Fibroblast of skin of left biceps (primary cell): Measurements from ENCODE around the gene TINAGL1.

Experiments
- DNase-seq, 2 experiments: peaks; one replicate each; pipeline ENCODE4 v3.0.0-alpha.2; 2013; ENCODE audit warnings: low read depth in 2 of 2

The TINAGL1 gene

DNA sequence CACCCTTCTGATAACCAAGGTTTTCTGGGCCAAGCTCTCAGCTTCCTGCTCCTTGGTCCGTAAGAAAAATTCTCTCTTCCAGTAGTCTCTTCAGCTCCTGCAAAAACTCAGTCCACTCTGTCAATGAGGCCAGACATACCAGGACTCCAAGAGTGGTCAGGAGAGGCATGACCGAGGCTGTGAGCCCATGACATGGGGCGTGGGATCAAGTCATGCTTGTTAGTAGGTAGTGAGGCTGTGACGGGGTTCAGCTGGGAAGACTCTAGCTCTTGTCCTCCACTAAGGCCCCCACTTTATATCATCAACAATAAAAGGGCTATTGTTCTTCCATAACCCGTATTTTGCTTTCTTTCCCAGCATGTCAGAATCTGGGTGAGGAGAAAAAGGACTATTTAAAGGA is 31.0 kb downstream of the TINAGL1 start:
- no peak for DNase-seq

DNA sequence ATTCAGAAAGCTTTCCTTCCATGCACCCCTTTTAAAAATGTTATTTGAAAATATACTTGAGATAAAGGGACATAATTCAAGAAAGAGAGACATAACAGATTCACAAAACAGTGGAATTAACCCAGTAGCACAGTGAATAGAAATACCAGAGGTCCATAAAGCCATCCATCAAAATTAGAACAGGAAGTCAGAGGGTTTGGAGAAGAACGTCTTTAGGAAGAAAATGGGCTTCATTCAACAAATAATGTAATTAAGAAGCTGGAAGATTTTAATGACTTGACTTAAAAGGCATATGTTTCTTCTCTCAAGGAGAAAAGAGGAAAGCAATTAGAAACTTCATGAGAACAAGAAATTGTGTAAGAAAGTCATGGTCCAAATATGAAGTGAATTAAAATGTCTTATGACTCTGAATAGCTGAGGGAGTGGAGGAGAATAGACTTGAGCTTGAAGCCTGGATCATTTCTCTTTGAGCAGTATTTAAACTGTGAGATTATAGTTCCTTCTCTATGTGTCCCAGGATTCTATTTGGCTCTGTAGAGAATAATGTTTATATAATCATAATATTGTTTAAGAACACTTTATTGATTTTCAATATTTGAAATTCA is 33.3 kb downstream of the TINAGL1 start:
- DNase-seq = no peak

DNA sequence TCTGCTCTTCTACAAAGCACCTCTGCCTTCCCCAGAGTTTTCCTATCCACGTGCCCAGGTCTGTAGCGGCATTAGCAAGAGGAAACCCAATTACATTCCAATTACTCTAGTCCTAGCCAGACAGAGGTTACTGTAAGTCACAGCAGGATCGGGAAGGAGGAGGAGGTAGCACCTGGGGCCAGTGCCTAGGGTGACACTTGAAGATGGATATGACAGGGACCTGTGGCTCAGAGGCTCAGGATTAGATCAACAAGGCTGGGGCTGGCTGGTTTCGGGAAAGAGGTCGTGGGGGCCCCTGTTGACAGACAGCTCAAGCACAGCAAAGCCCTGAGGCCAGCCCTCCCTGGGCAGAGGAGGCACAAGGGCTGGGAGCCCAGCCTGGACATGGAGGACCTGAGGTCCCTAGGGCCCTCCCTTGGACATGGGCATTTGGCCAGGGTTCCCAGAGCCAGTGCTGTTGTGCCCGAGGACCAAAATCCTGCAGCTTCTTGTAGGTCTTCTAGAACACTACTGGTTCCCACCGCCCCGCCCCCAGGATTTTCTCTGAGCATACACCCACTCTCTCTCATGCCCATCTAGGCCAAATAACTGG is 38.2 kb downstream of the TINAGL1 start:
- no peak for DNase-seq

DNA sequence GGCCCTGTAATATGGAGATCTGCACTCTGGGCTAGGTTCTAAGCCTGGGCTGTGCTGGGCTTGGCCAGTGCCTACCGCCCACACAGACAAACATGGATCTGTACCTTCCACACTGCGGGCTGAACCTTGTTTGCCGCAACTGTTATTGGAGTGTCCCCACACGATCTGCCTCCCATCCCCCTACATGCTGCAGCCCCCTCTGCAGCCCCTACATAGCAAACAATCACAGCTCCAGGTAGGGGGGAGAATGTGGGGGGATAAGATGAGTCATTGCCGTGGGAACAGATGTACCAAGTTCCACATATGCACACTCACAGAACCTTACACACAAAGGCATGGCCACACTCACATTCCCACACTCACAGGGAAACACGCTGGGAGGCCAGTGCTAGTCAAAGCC is 39.1 kb downstream of the TINAGL1 start:
- no peak for DNase-seq

DNA sequence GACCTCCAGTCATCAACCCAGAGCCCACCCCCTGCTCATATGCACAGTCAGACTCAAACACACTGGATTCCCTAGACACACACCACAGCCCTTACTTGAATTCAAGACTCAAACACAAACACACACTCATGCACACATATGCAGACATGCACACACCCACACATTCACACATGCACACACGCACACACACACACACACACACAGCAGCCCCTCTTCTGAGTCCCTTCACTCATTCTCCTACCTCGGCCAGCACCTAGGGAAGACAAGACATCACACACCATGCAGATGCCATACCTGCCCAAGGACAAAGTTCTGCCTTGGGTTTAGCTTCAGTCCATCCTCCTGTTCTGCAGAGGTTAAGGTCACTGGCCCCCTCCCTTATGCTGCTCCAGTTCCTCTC is 39.6 kb downstream of the TINAGL1 start:
- no peak for DNase-seq

DNA sequence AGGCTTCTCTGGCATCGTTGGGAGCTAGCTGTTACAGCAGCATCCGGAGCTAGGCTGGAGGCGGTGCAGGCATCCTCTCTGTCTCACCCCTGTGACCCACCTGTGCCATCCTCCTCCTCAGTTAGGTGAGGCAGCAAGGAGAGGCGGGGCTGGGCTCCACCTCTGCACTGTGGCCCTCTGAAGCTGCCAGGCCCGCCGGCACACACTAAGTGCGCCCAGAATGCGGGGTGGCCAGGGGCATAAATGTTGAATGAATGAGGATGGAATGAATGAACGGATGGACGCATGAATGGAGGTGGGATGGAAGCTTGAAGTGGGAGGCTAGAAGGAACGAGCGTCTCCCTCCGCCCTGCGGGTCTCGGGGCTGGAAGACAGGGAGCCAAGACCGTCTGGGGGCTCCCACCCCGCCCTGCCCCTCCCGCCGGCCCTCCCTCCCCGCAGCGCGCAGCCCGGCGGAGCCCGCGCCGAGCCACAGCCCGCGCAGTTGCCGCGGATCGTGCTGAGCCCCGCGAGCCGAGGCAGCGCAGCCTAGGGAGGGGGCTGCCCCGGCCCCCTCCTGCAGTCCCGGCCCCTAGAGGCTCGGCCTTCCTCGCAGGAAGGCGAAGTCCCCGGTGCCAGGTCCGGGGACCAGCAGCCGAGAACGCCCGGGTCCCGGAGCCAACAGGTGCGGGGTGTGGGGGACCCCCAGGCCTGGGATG is 41.1 kb downstream of the TINAGL1 start, which contains the start of gene HCRTR1:
Gene HCRTR1 (plus strand): TSS at position 472 of the 698 bp plus-strand sequence. CDS start 1,504 bp downstream, outside the sequence.
- no peak for DNase-seq

DNA sequence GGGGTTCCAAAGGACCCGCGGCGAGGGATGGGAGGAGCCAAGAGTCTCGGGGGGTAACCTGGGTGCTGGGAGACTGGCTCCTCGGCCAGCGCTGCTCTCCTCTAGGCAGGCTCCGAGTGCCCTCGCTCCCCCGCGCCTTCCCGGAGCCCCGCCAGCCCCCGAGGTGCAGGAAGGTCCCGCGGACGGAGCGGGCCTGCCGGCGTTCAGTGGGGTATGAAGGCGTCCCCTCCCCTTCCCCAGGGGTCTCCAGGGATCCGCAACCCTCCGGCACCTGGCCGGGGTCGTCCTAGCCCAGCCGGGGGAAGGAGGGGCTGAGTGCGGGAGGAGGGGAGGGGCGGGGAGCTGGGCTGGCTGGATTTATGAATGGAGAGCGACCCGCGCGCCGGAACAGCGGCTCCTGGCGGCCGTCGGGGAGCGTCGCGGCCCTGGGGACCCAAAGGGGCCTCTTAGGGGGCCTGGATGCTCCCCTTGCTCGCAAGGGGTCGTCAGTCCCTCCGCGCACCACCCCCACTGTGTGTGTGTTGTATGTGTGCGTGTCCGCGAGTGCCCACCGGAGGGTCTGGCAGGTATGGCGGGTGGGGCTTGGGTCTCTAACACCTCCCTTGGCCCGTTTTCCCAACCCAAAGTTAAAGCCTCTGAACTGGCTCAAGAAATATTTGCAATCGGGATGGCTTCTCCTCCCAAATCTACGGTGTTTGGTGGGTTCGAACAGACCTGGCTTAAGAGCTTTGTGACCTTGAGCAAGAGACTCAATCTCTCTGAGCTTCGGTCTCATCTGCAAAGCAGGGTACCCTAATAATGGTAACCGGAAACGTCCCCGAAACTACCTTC is 41.8 kb downstream of the TINAGL1 start:
- no peak for DNase-seq

DNA sequence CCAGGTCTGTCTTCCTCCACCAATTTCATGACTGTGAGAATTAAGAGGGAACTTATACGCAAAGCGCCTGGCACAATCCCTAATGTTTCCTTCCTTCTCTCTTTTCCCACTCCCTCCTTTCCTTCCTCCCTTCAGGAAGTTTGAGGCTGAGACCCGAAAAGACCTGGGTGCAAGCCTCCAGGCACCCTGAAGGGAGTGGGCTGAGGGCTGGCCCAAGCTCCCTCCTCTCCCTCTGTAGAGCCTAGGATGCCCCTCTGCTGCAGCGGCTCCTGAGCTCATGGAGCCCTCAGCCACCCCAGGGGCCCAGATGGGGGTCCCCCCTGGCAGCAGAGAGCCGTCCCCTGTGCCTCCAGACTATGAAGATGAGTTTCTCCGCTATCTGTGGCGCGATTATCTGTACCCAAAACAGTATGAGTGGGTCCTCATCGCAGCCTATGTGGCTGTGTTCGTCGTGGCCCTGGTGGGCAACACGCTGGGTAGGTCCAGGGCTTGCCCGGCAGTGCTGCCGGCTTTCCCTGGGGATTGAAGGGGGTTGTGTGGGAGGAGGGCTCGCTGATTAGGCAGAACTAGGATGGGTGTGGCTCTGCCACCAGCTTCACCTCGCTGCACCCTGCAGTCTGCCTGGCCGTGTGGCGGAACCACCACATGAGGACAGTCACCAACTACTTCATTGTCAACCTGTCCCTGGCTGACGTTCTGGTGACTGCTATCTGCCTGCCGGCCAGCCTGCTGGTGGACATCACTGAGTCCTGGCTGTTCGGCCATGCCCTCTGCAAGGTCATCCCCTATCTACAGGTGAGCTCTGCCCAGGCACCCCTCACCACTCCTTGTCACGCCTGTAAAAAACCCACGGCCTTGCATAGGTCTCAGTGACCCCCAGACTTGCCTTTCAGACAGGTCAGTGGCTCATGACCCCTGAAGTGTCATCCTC is 42.9 kb downstream of the TINAGL1 start:
- DNase-seq = no peak

DNA sequence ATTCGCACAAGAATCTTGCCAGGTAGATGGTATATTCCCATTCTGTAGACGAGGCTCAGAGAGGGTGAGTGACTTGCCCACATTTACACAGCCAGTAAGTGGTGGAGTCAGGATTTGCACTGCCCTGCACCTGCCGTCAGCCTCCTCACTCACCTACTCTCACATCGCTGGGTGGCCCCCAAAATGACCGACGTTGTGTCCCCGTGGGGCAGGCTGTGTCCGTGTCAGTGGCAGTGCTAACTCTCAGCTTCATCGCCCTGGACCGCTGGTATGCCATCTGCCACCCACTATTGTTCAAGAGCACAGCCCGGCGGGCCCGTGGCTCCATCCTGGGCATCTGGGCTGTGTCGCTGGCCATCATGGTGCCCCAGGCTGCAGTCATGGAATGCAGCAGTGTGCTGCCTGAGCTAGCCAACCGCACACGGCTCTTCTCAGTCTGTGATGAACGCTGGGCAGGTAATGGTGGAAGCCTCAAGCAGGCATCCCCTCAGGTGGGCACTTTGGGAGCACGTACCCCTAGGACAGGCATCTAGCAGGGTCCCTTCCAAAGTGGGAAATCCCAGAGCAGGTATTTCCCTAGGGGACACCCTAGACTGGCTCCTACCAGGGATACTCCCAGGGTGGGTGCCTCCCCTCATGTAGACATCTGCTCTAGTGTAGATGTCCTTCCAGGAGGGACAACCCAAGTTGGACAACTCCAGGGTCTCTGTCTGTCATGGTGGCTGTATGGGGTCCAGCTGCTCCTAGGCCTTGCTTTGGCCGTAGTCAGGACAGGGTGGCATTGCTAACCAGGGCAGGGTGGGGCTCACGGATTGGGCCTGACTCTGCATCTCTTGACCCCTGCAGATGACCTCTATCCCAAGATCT is 44.5 kb downstream of the TINAGL1 start:
- DNase-seq = no peak

DNA sequence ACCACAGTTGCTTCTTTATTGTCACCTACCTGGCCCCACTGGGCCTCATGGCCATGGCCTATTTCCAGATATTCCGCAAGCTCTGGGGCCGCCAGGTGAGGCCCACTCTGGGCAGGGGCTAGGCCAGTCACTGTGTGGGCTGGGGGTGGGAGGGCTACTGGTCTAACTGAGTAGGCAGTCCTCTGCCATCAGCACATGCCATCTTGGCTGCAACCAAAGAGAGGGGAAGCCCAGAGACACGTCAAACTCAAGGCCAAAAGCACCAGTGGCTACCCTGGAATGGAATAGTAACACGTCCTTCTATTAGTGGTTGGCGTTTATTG is 45.1 kb downstream of the TINAGL1 start:
- DNase-seq = no peak

DNA sequence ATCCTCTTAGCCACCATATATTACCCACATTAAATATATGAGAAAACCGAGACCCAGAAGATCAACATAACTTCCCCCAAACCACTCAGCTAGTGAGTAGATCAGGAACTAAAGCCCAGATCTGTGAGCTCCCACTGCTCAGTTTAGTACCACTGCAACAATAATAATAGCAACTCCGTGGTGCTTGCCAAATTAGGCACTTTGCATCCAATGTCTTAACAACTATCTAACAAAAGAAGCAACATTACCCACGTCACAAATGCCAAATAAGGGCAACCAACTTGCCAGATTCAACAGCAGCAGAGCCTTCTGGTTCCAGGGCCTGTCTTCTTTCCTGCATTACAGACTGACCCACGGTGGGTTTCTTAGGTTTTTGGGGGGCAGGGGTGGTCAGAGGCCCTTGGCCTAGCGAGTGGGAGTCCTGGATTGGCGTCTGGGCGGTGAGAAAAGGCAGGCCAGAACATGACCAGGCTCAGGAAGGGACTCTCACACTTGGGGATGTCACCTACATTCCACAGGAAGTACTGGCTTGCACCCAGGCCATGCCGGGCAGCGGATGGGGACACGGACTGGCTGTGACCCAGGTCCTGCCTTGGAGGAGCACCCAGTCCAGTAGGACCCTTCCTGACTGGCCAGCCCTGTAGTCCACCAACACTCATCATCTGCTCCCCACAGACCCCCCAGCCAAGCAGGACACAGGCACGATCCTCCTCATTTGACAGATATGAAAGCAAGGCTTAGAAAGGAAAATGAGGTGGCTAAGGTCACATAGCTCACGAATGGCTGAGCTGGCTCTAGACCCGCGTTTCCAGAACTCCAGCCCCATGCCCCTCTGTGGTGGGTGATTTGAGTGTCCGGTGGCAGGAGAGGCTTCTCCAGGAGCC is 45.8 kb downstream of the TINAGL1 start:
- no peak for DNase-seq

DNA sequence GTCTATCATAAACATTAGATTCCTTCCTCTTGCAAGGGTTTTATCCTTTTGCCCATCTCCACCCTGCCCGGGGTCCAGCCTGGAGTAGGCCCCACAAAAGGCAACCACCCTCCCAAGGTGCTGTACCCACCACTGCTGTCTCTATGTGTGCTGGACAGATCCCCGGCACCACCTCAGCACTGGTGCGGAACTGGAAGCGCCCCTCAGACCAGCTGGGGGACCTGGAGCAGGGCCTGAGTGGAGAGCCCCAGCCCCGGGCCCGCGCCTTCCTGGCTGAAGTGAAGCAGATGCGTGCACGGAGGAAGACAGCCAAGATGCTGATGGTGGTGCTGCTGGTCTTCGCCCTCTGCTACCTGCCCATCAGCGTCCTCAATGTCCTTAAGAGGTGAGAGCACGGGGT is 47.0 kb downstream of the TINAGL1 start:
- DNase-seq = no peak

DNA sequence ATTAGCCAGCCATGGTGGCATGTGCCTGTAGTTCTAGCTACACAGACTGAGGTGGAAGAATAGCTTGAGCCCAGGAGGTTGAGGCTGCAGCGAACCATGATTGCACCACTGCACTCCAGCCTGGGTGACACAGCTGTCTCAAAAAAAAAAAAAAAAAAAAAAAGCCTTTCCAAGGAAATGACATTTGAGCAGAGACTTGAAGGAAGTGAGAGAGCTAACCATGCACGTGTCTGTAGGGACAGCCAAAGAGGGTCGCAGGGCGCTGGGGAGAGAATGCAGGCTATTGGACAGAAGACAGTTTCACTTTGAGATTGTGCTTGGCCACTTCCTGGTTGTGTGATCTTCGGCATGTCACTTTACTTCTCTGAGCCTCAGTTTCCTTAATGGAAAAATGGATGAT is 48.0 kb downstream of the TINAGL1 start:
- no peak for DNase-seq

DNA sequence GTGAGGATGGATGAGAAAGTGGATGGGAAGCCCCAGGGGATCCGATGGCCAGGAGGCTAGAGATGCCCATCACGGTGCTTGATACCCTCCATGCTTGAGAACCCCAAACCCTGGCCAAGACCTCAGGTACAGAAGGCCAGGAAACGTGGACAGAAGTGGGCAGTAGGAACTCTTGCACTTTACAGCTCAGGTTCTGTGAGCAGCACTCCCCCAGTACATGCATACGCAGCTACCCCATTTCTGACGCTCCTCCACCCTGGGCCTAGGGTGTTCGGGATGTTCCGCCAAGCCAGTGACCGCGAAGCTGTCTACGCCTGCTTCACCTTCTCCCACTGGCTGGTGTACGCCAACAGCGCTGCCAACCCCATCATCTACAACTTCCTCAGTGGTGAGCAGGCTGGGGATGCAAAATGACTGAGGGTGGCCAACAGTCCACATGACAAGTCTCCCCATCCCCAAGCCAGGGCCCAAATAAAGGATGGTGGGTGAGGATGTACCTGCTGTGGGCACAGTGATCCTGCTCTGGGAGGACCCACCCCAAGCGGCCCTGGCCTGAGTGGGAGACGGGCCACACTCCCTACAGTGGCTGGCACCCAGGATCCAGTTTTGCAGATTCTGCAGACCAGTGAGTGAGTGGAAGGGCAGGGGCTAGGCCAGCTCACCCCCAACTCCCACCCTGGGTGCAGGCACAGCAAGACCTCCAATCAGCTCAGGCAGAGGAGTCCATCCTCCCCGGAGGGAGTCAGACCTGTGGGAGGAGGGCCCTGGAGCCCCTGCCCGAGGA is 48.6 kb downstream of the TINAGL1 start:
- DNase-seq = no peak

DNA sequence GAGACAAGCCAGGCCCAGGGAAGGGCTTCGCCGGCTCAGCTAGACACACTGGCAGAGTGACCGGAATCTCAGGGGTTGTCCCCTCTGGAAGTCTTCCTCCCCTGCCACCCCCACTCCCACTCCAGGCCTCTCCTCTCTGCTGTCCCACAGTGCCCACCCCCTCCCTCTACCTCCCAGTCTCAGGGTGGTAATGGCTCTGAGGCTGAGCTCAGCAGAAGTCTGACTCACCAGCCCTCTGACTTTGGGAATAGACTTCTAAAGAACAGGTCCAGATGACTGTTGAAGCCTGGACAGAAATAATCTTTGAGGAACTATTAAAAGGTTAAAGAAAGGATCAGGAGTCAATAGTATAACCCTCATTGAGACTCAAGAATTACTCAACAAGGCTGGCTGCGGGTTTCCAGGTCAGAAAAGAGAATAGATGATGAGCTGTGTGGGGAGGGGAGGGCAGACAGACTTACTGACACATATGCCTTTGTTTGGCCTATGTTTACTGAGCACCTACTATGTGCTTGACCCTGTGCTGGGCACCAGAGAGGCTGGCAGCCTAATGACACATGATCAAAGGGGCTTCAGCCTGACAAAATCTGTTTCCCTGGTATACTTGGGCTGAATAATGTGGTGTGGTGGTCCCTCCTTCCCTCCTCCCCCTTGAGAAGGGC is 49.4 kb downstream of the TINAGL1 start:
- DNase-seq = no peak

DNA sequence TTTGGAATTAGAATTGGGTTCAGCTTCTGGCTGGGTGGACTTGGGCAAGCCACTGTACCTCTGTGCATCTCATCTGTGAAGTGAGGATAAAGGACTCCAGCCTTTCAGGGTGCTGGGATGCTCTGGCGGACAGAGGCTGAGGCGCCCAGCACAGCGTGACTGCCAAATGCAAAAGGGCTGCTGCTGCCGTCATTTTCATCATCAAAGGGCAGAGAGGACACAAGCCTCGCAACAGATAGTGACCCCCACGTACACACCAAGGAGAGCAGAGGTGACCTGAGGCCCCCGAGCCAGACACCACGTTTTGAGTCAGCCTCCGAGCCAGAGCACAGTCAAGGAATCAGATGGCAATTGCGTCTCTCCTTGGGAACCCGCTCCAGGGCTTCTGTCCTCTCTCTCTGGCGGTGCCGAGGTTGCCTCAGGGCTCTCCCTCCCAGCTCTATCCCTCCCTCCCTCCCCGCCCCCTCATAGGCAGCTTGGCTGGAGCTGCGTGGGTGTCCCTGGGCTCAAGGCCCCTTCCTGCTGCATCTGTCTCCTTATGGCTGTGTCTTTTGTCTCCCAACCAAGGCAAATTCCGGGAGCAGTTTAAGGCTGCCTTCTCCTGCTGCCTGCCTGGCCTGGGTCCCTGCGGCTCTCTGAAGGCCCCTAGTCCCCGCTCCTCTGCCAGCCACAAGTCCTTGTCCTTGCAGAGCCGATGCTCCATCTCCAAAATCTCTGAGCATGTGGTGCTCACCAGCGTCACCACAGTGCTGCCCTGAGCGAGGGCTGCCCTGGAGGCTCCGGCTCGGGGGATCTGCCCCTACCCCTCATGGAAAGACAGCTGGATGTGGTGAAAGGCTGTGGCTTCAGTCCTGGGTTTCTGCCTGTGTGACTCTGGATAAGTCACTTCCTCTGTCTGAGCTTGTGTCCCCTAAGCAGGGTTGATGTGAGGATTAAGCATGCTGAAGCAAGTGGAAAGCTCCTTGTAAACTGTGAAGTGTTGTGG is 50.2 kb downstream of the TINAGL1 start:
- no peak for DNase-seq
